OCI-M1 (cell line): ENCODE data around the gene DOK1.

Source experiments
- DNase-seq: peaks from one replicate; lab custom pipeline; 2025; lab: John Stamatoyannopoulos, UW

Gene DOK1

DNA sequence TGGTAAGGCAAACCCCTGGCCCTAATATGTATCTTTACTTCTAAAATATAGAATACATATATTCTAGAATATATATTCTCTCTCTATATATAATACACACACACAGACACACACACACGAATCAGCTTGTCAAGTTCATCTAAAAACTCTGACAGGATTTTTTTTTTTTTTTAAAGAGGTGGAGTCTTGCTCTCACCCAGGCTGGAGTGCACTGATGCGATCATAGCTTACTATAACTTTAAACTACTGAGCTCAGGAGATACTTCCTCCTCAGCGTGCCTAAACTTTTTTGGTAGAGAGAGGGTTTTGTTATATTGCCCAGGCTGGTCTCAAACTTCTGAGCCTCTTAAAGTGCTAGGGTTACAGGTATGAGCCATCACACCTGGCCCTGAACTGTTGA lies 45.2 kb downstream of the DOK1 start:
- peak; percentile 67 for DNase-seq

DNA sequence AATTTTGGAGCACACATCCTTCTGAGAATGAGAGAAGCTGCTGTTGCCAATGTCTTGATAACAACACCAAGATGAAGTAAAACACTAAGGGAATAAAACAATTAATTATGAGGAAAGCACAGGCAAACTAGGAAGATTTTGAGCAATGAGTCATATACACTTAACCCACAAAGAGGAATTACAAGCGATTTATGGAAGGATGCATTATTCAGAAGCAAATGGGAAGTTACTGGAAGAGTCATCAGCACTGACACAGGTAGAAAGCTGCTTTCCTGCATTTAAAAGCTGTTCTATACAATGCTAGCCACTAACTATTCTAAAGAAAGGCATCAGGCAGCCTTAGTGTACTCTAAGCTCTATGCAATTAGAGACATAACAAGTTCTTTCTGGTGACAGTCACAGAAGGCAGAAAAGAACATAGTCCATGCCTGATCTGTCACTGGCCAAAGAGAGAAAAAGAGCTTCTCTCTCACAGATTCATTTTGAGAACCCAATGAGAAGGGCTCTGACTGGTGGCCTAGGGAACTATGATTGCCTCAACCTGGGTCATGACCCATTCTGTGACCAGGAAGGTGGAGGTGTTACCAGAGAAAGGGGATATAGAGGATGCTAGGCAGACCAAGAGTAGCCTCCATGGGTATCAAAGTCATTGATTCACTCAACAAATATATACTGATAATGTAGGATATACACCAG lies 48.2 kb downstream of the DOK1 start:
- no peak for DNase-seq

DNA sequence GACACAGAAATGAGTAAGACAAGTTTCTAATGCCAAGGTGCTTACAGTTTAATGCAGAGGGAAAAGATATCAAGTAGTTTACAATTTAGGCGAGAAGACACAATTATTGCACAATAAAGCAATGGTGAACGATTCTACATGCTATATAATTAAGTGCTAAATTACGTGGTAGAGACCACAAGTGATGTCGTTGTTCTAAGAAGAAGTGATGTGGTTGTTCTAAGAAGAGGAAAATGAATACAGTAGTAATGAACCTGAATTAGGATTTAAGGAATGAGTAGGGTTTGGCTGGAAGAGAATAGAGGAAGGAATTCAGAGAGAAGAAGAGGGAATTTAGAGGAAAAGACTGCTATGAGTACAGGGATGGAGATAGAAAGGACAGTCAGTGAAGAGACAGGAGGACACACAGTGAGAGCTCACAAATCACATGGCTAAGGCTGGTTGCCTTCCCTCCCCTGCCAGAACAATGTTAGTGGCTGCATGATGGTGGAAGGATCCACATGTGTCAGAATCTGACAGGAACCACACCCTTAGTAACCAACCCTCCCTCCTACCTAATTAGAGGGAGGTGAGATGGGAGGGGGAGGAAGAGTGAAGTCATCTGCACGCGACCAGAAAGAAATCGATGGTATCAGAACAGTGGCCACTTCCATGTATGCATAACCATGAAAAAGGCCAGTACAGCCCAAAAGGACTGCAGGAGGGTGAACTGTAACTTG lies 48.9 kb downstream of the DOK1 start:
- DNase-seq = no peak

DNA sequence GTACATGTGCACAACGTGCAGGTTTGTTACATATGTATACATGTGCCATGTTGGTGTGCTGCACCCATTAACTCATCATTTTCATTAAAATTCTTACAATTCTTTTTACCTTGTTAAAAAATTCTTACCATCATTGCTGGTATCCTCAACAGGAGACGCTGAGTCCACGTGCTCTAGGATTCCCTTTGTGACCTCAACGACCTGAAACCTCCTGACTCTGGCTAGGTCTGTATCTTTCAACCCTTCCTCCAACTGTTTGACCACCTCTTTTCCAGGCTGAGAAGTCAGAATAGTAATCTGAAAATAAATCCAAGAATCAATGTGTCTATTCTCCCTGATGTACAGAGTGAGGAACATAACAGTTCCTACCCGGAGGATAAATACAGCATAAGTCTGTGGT lies 52.4 kb downstream of the DOK1 start:
- no peak for DNase-seq
